ENCODE measurements around the gene NOP10.

DNA sequence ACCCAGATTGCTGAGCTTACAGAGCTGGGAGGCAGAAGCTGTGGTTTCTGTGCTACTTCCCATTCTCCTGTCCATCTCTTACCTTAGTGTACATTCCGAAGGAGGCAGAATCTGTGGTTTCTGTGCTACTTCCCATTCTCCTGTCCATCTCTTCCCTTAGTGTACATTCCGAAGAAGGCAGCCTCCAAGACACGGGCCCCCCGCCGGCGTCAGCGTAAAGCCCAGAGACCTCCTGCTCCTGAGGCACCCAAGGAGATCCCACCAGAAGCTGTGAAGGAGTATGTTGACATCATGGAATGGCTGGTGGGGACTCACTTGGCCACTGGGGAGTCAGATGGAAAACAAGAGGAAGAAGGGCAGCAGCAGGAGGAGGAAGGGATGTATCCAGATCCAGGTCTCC is 11.3 kb upstream of the NOP10 start:
- TF ChIP-seq, protein P1, sequence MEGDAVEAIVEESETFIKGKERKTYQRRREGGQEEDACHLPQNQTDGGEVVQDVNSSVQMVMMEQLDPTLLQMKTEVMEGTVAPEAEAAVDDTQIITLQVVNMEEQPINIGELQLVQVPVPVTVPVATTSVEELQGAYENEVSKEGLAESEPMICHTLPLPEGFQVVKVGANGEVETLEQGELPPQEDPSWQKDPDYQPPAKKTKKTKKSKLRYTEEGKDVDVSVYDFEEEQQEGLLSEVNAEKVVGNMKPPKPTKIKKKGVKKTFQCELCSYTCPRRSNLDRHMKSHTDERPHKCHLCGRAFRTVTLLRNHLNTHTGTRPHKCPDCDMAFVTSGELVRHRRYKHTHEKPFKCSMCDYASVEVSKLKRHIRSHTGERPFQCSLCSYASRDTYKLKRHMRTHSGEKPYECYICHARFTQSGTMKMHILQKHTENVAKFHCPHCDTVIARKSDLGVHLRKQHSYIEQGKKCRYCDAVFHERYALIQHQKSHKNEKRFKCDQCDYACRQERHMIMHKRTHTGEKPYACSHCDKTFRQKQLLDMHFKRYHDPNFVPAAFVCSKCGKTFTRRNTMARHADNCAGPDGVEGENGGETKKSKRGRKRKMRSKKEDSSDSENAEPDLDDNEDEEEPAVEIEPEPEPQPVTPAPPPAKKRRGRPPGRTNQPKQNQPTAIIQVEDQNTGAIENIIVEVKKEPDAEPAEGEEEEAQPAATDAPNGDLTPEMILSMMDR (IDR thresholded peaks at IDR 0.05; ENCODE audit: low read depth, low read length, poor library complexity, severe bottlenecking), result no peak
- no peak for TF ChIP-seq EZH2phosphoT487 (IDR thresholded peaks at IDR 0.05; ENCODE audit: borderline replicate concordance, low read length)

Measured in DOHH2 (cell line).